ENCODE measurements around the gene TMIGD2.

The TMIGD2 gene

DNA sequence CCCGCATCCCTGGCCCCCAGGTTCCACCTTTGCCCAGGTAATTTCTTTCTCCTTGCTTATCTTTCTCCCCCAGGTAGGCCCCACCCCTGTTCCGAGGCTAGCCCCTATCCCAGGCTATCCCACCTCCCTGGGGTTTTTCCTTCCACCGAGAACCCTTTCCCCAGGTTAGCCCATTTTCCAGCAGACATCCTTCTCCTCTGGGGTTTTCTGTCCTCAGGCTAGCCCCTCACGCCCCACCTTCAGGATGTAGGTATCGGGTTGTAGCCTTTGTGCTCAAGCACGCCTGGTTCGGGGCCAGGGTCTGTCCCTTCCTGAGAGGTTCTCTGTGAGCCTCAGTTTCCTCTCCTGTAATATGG is 3.0 kb upstream of the TMIGD2 start:
- no peaks in the 10 kb centered on the region for H3K9me3 ChIP-seq
- TF ChIP-seq, protein P1, sequence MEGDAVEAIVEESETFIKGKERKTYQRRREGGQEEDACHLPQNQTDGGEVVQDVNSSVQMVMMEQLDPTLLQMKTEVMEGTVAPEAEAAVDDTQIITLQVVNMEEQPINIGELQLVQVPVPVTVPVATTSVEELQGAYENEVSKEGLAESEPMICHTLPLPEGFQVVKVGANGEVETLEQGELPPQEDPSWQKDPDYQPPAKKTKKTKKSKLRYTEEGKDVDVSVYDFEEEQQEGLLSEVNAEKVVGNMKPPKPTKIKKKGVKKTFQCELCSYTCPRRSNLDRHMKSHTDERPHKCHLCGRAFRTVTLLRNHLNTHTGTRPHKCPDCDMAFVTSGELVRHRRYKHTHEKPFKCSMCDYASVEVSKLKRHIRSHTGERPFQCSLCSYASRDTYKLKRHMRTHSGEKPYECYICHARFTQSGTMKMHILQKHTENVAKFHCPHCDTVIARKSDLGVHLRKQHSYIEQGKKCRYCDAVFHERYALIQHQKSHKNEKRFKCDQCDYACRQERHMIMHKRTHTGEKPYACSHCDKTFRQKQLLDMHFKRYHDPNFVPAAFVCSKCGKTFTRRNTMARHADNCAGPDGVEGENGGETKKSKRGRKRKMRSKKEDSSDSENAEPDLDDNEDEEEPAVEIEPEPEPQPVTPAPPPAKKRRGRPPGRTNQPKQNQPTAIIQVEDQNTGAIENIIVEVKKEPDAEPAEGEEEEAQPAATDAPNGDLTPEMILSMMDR (IDR thresholded peaks at IDR 0.05): no peak
- H3K27ac ChIP-seq: no peak overlapping the region
- H3K36me3 ChIP-seq: no peaks in the 10 kb centered on the region
- no peak overlapping the region for H3K4me3 ChIP-seq (ENCODE audit: low read depth in 1 of 2, low read length in 1 of 2)
- H3K4me1 ChIP-seq (ENCODE audit: control insufficient read depth in 1 of 2, insufficient read depth in 1 of 2, low read depth in 1 of 2, low read length in 1 of 2): no peaks in the 10 kb centered on the region
- peaks cover 33% of the 10 kb centered on the region for H3K27me3 ChIP-seq

DNA sequence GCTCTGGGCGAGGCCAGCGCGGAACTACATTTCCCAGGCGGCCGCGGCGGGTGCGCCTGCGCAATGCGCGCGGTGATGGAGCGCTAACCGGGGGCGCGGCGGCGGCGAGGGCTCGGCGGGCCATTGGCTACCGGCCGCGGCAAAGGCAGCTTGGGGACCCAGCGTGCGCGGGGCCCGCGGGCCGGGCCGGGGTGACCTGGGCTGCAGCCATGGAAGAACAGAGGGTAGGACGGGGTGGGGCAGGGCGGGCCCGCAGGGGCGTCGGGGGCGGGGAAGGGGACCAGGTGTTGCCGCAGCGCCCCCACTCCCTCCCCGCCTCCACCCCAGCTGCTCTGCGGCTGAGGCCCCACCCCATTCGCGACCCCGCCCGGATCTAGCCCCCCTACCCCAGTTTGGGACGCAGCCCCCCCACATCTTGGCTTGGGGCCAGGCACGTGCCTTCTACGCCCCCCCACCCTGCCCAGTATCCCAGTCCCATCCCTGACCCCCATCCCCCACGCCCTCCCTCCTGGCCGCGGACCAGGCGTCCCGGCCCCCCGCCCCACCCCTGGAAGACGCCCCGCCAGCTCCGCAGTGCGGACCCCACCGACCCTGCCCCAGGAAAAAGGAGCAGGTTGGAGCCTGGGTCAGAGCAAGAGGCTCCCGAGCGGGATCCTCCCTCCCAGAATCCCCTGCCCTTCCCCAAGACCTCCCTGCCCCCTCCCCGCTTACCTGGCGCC is 2.5 kb upstream of the TMIGD2 start, which contains the start of gene FSD1:
FSD1 (plus strand) TSS at position 61 of the 719 bp plus-strand sequence; CDS start at position 210, 149 bp downstream.
- Histone ChIP-seq H3K4me1 (ENCODE audit: control insufficient read depth in 1 of 2, insufficient read depth in 1 of 2, low read depth in 1 of 2, low read length in 1 of 2) (no peaks in the 10 kb centered on the region), H3K27me3 (peaks cover 33% of the 10 kb centered on the region), H3K27ac (no peak within 1 kb of the TSS), H3K9me3 (no peaks in the 10 kb centered on the region), H3K36me3 (no peaks in the 10 kb centered on the region), H3K4me3 (ENCODE audit: low read depth in 1 of 2, low read length in 1 of 2) (no peak within 1 kb of the TSS)
- TF ChIP-seq, protein P1 (IDR thresholded peaks at IDR 0.05): no peak

DNA sequence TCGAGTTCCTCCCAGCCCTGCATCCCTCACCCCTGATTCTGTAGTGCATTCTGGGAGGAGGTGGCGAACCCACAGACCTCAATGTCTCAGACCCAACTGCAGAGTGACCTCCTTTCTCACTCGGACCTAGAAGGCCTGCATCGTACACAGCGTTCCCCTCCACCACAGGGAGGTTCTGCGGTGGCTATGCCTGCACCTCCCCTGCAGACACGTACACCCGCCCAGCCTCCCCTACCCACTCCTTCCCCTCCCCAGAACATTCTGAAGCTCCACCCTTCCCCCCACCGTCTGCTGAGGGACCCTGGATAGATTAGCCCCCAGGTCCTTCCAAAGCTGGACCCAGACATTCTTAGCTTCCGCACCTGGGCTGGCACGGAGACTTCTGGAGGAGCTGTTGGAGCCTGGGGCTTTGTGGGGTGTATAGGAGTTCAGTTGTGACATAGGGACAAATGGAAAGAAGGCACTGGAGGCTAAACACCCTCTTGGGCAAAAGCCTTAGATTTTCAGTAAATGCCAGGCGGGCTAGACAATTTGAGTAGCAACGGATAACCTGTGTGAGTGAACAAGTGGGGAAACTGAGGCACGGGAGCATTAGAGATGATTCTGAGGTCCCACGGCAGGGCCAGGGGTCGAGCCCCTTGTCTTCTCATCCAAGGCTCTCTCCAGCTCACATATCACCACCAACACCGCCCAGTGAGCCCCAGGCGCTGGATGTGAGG is 1.8 kb upstream of the TMIGD2 start:
- TF ChIP-seq, protein P1 (IDR thresholded peaks at IDR 0.05): no peak
- H3K4me3 ChIP-seq (ENCODE audit: low read depth in 1 of 2, low read length in 1 of 2): no peak overlapping the region
- peaks cover 33% of the 10 kb centered on the region for H3K27me3 ChIP-seq
- no peaks in the 10 kb centered on the region for H3K4me1 ChIP-seq (ENCODE audit: control insufficient read depth in 1 of 2, insufficient read depth in 1 of 2, low read depth in 1 of 2, low read length in 1 of 2)
- no peaks in the 10 kb centered on the region for H3K9me3 ChIP-seq
- no peaks in the 10 kb centered on the region for H3K36me3 ChIP-seq
- no peak overlapping the region for H3K27ac ChIP-seq

DNA sequence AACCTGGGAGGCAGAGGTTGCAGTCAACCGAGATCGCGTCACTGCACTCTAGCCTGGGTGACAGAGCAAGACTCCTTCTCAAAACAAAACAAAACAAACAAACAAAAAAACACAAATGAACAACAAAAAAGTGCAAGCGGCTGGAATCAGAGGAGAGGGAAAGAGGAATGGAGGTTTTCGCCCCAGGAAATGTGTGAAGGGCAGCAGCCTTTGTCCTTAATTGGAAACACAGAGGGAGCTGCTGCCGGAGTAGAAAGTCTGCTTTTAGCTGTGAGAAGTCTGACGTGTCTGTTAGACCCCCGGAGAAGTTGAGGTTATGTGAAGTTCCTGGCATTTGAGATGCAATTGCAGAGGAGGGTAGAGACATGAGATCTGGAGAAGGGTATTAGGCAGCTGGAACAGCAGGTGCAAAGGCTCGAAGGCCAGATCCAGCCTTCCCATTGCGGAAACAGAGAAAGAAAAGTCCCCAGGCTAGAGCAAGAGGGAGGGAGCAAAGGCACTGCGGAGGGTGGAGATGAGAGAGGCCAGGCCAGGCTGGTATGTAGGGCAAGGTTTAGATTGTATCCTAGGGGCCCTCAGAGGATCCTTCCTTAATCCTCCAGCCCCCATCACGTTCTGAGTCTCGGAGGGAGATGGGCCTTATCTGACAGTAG is 473 bp downstream of the TMIGD2 start:
- H3K4me3 ChIP-seq (ENCODE audit: low read depth in 1 of 2, low read length in 1 of 2): no peak overlapping the region
- no peaks in the 10 kb centered on the region for H3K4me1 ChIP-seq (ENCODE audit: control insufficient read depth in 1 of 2, insufficient read depth in 1 of 2, low read depth in 1 of 2, low read length in 1 of 2)
- peaks cover 33% of the 10 kb centered on the region for H3K27me3 ChIP-seq
- TF ChIP-seq, protein P1 (IDR thresholded peaks at IDR 0.05): no peak
- H3K27ac ChIP-seq: no peak overlapping the region
- no peaks in the 10 kb centered on the region for H3K9me3 ChIP-seq
- H3K36me3 ChIP-seq: no peaks in the 10 kb centered on the region

DNA sequence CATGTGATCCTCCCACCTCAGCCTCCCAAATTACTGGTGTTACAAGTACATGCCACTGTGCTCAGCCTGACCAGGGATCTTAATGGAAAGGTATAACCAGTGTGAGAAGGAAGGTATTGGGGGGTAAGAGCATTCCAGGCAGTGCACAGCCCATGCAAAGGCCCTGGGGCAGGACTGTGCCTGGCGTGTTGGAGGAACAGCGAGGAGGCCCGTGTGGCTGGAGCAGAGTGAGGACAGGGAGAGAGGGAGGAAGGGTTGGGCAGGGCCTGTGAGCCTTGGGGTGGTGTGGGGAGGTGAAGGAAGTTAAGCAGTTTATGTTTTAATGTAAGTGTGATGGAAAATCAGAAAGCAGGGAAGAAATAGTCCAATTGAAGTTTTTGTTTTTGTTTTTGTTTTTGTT is 1.6 kb downstream of the TMIGD2 start:
- Histone ChIP-seq H3K9me3 (no peaks in the 10 kb centered on the region), H3K4me3 (ENCODE audit: low read depth in 1 of 2, low read length in 1 of 2) (no peak overlapping the region), H3K36me3 (no peaks in the 10 kb centered on the region), H3K27ac (no peak overlapping the region), H3K4me1 (ENCODE audit: control insufficient read depth in 1 of 2, insufficient read depth in 1 of 2, low read depth in 1 of 2, low read length in 1 of 2) (no peaks in the 10 kb centered on the region), H3K27me3 (peaks cover 31% of the 10 kb centered on the region)
- TF ChIP-seq, protein P1 (IDR thresholded peaks at IDR 0.05): no peak
